Occipital lobe (tissue), 3 donors: Measurements from ENCODE around the gene BTN2A1. TPM values are rescaled to one million over a fixed set of nuclear protein-coding genes. Genes with fewer than 3 reads are reported as not detected.

Experiments used
- DNase-seq: peaks from one replicate; lab custom pipeline; 2025; lab: John Stamatoyannopoulos, UW
- small RNA-seq: library from RNA; depleted of rRNA; stranded (forward); fragments of <200 nt; gene quantifications from one replicate; pipeline ENCODE3, GENCODE V24; 2014
- total RNA-seq: library from RNA; depleted of rRNA; stranded (reverse); fragments of >200 nt; gene quantifications from one replicate; pipeline ENCODE4 v1.2.3, GENCODE V29; 2014

Gene BTN2A1
- total RNA-seq, 1 donor from 2014 or later, result 13.1 TPM

DNA sequence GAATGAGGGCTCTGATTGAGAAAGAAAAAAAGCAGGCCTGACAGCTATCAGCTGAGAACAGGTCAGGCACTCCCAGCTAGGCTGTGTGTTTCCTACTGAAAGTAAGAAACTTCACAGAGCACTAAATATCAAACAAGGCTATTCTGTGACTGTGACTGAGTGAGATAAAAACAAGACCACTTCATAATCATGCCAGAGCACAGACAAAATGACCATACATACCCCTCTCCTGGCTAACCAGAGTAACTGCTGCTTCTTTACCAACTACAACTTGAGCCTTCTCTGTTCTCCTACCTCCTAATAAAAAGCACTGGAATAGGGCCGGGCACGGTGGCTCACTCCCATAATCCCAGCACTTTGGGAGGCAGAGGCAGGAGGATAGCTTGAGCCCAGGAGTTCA, 35.5 kb downstream of the BTN2A1 start:
- DNase-seq, result no peak

DNA sequence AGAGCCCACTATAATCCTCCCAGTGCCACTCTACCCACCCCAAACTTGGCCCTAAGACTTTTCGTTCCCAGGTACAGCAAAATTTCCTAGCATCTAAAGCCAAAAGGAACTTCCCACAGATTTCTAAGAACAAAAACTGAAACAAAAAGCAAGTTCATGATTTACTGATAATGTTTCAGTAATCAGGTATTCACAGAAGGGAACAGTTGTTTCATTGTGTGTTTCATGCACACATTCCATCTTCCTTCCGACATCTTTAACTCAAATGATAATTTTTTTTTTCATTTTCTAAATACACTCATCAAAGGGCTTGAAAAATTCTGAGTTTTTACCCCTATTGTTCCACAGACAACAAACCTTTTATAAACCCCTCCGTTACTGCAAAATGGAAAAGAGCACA, 36.4 kb downstream of the BTN2A1 start:
- DNase-seq, result no peak

DNA sequence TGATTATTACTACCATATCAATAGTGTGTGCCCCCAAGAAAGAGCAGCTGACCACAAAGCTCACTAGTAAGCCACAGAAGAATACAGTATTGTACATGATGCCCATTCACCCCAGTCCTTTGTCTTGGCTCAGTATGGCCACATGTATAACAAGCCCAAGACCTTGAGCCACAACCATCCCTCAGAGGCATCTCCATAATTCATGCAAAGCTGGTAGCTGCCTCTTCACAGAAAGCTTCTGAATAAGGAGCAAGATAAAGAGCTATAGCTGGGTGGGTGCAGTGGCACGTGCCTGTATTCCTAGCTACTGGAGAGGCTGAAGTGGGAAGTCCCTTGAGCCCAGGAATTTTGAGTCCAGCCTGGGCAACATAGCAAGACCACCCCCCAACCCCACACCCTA, 37.5 kb downstream of the BTN2A1 start:
- DNase-seq, result no peak

DNA sequence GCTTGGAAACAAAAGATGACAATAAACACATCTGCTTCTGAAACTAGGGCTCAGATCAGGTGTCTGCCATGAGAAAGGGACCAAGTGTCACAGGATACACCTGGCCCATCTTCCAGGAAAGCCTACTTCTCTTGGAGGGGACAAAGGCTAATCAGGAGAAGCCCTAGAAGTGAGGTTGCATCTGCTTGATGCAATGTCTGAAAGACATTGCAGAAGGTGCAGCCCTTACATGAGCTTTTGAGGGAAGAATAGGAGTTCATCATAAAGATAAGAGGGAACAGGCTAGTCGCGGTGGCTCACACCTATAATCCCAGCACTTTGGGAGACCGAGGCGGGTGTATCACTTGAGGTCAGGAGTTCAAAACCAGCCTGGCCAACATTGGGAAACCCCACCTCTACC, 39.9 kb downstream of the BTN2A1 start:
- DNase-seq, result no peak

DNA sequence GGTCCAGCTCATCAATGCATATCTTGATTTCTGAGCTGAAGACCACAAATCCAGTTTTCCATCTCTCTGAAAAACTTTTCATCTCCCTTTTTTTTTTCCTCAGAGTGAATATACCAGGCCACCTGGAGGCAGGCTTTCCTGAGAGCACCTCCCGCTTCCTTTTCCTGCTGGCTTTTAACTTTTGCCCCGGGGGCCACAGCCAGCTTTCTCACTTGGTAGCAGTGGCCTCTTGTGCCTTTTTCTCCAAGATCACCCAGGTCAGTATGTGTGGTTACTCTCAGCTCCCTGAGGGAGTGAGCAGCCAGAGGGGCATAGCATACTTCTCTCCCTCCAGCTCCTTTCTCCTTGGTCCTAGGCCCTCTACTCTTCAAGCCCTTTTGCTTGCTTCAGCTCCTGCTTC, 42.3 kb downstream of the BTN2A1 start, which contains the start of gene BTN1A1:
TSS of gene BTN1A1 (plus strand) at position 202 of the 400 bp plus-strand sequence. CDS start 984 bp downstream, outside the sequence.
- DNase-seq, result no peak

DNA sequence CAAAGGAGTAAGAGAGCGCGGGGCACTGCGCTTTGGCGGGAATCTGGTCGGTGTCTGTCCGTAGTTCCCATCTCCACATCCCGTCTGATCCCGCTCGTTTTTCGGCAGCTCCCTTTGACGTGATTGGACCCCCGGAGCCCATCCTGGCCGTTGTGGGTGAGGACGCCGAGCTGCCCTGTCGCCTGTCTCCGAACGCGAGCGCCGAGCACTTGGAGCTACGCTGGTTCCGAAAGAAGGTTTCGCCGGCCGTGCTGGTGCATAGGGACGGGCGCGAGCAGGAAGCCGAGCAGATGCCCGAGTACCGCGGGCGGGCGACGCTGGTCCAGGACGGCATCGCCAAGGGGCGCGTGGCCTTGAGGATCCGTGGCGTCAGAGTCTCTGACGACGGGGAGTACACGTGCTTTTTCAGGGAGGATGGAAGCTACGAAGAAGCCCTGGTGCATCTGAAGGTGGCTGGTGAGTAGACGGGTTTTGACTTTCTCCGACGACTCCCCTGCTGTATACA, 43.8 kb downstream of the BTN2A1 start:
- no peak for DNase-seq

DNA sequence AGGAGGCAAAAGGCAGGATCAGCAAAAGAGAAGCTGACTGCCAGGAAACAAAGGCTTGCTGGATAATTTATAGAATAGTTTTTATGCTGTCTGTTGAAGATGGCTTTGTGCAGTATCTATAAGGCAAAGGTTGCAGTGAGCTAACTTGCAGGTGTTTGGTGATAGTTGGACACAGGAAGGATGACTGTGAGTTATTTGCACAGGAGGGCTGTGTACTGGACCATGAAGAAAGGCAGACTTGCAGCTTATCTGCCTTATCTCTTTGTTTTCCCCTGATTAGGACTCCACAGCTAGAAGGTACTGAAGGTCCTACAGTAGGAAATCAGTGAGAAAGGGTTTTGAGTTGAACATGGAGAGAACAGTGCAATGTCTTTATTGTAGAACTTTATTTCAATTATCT, 44.4 kb downstream of the BTN2A1 start:
- DNase-seq, result no peak

DNA sequence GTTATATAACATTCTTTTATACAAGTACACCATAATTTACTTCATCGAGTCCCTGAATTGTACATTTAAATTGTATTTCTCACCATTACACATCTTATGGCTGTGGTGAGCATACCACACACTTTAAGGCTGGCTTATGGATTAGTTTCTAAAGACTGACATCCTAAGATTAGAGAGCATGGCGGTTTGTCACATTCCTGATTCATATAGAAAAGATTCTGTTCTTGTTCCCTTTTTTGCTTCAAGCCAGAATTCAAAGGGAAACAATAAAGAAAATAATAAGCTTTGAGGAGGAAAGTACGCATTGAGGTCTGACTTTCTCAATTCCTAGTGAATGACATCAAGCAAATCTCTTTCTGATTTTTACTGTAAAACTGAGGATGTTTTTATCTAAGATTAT, 44.9 kb downstream of the BTN2A1 start:
- no peak for DNase-seq

DNA sequence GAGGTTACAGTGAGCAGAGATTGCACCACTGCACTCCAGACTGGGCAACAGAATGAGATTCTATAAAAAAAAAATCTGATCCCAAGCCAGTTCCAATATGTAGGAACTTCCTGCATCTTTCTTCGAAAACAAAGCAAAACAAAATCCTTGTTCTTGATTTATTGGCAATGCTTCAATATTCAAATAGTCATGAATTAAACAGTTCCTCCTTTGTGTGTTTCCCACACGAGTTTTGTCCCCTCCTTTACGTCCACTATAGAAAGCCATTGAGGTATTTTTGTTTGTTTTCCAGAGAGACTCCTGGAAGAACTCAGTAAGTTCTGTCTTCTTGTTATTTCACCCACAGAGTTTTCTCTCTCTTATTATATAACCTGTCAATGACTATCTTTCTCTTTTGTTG, 49.9 kb downstream of the BTN2A1 start:
- DNase-seq, result no peak

DNA sequence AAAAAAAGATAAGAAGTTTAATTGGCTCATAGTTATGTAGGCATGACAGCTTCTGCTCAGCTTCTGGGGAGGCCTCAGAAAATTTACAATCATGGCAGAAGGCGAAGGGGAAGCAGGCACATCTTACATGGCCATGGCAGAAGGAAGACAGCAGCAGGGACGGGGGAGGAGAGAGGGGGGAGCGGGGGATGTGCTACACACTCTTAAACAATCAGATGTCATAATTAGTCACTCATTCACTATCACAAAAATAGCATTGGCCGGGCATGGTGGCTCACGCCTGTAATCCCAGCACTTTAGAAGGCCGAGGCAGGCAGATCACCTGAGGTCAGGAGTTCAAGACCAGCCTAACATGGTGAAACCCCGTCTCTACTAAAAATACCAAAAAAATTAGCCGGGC, 53.3 kb downstream of the BTN2A1 start:
- DNase-seq, result peak; percentile 7

DNA sequence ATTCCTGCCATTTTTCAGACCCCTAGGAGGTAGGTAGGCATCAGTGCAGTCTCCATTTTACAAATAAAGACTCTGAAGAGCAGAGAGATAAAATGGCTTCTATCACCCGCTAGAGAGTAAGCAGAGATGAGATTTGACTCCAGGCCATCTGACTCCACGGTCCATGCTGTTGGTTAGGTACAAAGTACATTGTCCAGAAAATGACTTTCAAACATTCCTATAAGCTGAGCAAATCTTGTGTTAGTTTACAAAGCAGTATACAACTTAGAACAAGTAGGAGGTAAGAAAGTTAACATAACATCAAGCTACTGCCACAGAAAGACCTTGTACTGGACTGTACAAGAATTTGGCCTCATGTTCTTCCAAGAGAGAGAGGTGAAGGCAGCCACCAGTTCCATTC, 57.2 kb downstream of the BTN2A1 start:
- no peak for DNase-seq

DNA sequence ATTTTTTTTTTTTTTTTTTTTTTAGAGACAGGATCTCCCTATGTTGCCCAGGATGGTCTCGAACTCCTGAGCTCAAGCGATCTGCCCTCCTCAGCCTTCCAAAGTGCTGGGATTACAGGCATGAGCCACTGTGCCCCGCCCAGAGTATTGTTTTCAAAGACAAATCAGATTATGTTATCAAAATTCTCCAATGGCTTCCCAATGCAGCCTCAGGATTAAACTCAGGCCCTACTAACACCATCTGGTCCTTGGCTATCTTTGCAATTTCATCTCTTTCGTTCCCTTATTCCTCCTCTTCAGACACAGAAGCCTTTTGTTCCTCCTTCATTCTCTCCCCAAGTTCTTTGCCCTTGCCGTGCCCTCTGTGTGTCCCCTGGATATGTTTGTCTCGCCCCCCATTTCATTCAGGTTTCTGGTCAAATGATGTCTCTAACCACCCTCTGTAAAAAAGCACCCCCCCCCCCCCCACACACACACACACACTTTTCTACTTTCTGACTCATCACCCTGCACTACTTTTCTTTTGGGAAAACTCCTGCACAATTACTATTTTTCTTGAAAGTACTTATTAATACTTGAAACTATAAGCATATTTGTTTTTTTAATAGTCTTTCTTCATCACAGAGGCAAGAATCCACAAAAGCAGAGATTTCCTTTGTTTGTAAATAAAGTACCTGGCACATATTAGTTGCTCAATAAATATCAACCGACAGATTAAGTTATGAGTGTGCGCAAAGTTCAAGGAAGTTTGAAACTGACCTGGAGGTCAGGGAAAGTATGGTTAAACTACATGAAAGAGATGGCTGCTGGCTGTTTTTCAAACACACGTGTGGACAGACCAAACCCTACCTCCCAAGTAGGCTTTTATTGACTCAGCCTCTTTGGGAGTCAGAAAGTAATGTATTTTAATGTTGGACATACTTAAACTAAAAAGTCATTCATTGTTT, 59.0 kb downstream of the BTN2A1 start:
- DNase-seq, result no peak

Small RNAs within 50 kb of the gene (small RNA-seq; reads per million reads assigned to genes)
- gene RNU6-502P, result not detected

Other genes with a start within 250 kb of the BTN2A1 start
- gene BTN3A2, start 92.8 kb upstream of the BTN2A1 start, total RNA-seq, result 2.3 TPM
- gene BTN2A2, start 74.8 kb upstream of the BTN2A1 start, total RNA-seq, result 4.2 TPM
- 17.5 TPM for gene BTN3A1, start 55.7 kb upstream of the BTN2A1 start, total RNA-seq
- gene BTN3A3, start 17.5 kb upstream of the BTN2A1 start, total RNA-seq, result 2.8 TPM
- not detected for gene BTN1A1, start 42.3 kb downstream of the BTN2A1 start, total RNA-seq
- gene HMGN4, start 80.4 kb downstream of the BTN2A1 start, total RNA-seq, result 65.8 TPM
- 10.9 TPM for gene ABT1, start 139.0 kb downstream of the BTN2A1 start, total RNA-seq
- 46.5 TPM for gene ZNF322, start 201.8 kb downstream of the BTN2A1 start, total RNA-seq